ENCODE results near the gene ENDOU. TPM values are rescaled to one million over a fixed set of nuclear protein-coding genes. Genes with fewer than 3 reads are reported as not detected.
A peak's percentile ranks its signal among the peaks of the same experiment; 100 is the strongest.

The ENDOU gene
- total and polyA plus RNA-seq, 10 donors = 0.05 to 0.92 (median 0.24) TPM; not detected in 4

- peak within 1 kb of the TSS; percentile 52 to 89 (median 79) for H3K27ac ChIP-seq
- TF ChIP-seq POLR2AphosphoS5 (IDR thresholded peaks at IDR 0.05) (peak; percentile 61 to 81 (median 81)), POLR2A (IDR thresholded peaks at IDR 0.05) (peak in 1 of 3 donors; percentile 25), CTCF (IDR thresholded peaks at IDR 0.05 in 8 of 11, conservative IDR thresholded peaks at IDR 0.05 in 3 of 11) (peak; percentile 12 to 74 (median 51))
Measured at GRCh38 chr12:47758834-47759690, 33.8 kb upstream of the ENDOU start, which contains the start of gene RAPGEF3. TSS of gene RAPGEF3 (minus strand) at chr12:47758880. CDS start at chr12:47758556, 324 bp downstream.

GRCh38 chr12:47758584-47758833 lies 33.2 kb upstream of the ENDOU start:
- Histone ChIP-seq H3K27me3 (replicated peaks in 1 of 7) (no peaks in the 10 kb centered on the region), H3K4me3 (peak overlapping the region; percentile 42 to 72 (median 56)), H3K9me3 (no peaks in the 10 kb centered on the region), H3K36me3 (no peaks in the 10 kb centered on the region), H3K27ac (peak overlapping the region; percentile 52 to 89 (median 79)), H3K4me1 (peaks cover 22 to 86% (median 71%) of the 10 kb centered on the region in 6 donors)
- DNase-seq = no peak
- WGBS, 5 donors = 0 to 6% (median 2%) methylated on average over 2 to 10 of the region's 10 CpGs
- TF ChIP-seq POLR2AphosphoS5 (IDR thresholded peaks at IDR 0.05) = no peak
- no peak for TF ChIP-seq POLR2A (IDR thresholded peaks at IDR 0.05)
- TF ChIP-seq CTCF (IDR thresholded peaks at IDR 0.05 in 8 of 11, conservative IDR thresholded peaks at IDR 0.05 in 3 of 11) = no peak
- intact Hi-C loops (cut with DNase I; ENCODE audit: low total_unique reads) = no loop called here

More at GRCh38 chr12:47758834-47759690, 33.8 kb upstream of the ENDOU start, which contains the start of gene RAPGEF3:
- intact Hi-C loops (cut with DNase I; ENCODE audit: low total_unique reads) = no loop called here
- H3K4me1 ChIP-seq = peaks cover 22 to 86% (median 71%) of the 10 kb centered on the region in 6 donors
- peak; percentile 94 for DNase-seq
- no peaks in the 10 kb centered on the region for H3K36me3 ChIP-seq
- no peaks in the 10 kb centered on the region for H3K27me3 ChIP-seq (replicated peaks in 1 of 7)
- 1 to 3% (median 1%) methylated on average over 31 to 57 of the region's 57 CpGs for WGBS, 5 donors
- H3K4me3 ChIP-seq = peak within 1 kb of the TSS; percentile 42 to 72 (median 56)
- H3K9me3 ChIP-seq = no peaks in the 10 kb centered on the region

- WGBS, 5 donors = 32 to 46% (median 33%) methylated on average over 13 to 20 of the region's 20 CpGs
- Histone ChIP-seq H3K36me3 (no peaks in the 10 kb centered on the region), H3K4me1 (peaks cover 25 to 86% (median 71%) of the 10 kb centered on the region in 6 donors), H3K9me3 (no peaks in the 10 kb centered on the region), H3K27me3 (replicated peaks in 1 of 7) (no peaks in the 10 kb centered on the region), H3K27ac (peak overlapping the region; percentile 52 to 89 (median 79)), H3K4me3 (peak overlapping the region; percentile 42 to 72 (median 56))
- intact Hi-C loops (cut with DNase I; ENCODE audit: low total_unique reads) = no loop called here
- peak; percentile 86 for DNase-seq
- TF ChIP-seq POLR2A (IDR thresholded peaks at IDR 0.05) (peak in 1 of 3 donors; percentile 10), CTCF (IDR thresholded peaks at IDR 0.05 in 8 of 11, conservative IDR thresholded peaks at IDR 0.05 in 3 of 11) (no peak), POLR2AphosphoS5 (IDR thresholded peaks at IDR 0.05) (peak; percentile 19 to 73 (median 54))
Measured at GRCh38 chr12:47757840-47758583, 32.7 kb upstream of the ENDOU start.
